Measurements from ENCODE around the gene OSBPL6.

GRCh38 chr2:178383718-178384117, 189.4 kb downstream of the OSBPL6 start:
- TF ChIP-seq, protein P1, sequence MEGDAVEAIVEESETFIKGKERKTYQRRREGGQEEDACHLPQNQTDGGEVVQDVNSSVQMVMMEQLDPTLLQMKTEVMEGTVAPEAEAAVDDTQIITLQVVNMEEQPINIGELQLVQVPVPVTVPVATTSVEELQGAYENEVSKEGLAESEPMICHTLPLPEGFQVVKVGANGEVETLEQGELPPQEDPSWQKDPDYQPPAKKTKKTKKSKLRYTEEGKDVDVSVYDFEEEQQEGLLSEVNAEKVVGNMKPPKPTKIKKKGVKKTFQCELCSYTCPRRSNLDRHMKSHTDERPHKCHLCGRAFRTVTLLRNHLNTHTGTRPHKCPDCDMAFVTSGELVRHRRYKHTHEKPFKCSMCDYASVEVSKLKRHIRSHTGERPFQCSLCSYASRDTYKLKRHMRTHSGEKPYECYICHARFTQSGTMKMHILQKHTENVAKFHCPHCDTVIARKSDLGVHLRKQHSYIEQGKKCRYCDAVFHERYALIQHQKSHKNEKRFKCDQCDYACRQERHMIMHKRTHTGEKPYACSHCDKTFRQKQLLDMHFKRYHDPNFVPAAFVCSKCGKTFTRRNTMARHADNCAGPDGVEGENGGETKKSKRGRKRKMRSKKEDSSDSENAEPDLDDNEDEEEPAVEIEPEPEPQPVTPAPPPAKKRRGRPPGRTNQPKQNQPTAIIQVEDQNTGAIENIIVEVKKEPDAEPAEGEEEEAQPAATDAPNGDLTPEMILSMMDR (IDR thresholded peaks at IDR 0.05): no peak
- no peak for TF ChIP-seq EP300 (IDR thresholded peaks at IDR 0.05)
